Activated CD4-positive, alpha-beta T cell treated with anti-CD3 and anti-CD28 coated beads, Interleukin-2, Interleukin-6, amounts not matched to agents 100 ng/mL and 50 ng/mL, durations not matched to agents 16 hours and 8 hours (primary cell): ENCODE results near the gene NOXA1.
"Not testable (repeated sequence)": the region's sequence is repeated elsewhere in the genome, so short reads cannot be mapped to it uniquely, and the experiment has no call there.

Experiments used
- DNase-seq: peaks from one replicate; pipeline ENCODE4 v3.0.0-alpha.2; 2020

NOXA1 gene

DNA sequence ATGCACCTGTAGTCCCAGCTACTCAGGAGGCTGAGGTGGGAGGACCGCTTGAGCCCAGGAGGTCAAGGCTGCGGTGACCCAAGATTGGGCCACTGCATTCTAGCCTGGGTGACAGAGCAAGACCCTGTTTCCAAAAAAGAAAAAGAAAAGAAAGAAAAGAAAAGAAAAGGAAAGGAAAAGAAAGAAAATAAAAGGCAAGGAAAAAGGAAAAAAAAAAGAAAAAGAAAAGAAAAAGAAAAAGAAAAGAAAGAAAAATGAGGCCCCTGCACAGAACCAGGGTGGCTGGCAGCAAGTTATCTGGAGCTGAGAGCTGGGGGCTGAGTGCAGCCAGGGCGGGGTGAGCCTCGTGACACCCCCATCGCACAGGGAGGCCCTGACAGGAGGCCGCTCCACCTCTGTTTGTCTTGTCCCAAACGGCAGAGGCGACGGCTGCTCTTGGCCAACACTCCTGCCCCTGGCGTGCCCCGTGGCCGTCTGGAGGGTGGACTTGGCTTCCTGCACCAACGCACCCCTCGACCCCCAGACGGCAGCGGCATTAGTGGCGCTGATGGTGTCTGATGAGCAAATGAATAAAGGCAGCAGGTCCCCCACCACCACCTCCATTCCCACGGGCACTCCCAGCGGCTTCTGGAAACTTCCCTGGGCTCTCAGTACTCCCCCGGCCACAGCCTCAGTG is 17.0 kb upstream of the NOXA1 start:
- no peak for DNase-seq

DNA sequence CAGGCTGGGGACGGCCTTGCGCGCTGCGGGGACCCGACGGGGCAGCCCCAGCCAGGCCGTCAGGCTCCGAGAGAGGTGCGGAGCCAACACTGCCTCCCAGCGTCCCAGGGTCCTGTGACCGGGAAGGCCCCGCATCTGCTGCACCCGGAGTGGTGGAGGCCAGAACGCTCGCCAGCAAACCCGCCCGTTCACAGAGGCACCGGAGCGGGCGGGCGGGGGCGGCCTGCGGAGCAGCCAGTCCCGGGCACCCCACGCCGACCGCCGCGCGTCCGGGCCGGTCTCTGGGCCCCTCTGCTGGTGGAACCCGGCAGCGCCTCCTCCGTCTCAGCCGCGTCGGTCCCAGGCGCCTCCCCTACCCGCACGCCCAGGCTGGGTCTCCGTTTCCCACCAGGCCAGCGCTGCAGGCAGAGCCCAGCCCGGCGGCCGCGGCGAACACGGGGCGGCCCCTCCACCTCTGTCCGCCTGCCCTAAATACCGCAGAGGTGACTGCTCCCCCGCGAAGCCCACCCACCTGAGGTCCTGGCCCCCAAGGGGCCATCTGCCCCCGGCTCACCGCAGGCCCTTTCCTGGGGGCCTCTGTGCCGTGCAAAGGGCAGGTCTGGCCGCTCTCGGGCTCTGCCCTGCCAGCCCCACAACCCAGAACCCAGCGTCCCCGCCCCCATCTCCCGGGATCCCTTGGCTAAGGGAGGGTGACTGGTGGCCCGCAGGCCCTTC is 16.2 kb upstream of the NOXA1 start:
- peak; percentile 63 for DNase-seq

DNA sequence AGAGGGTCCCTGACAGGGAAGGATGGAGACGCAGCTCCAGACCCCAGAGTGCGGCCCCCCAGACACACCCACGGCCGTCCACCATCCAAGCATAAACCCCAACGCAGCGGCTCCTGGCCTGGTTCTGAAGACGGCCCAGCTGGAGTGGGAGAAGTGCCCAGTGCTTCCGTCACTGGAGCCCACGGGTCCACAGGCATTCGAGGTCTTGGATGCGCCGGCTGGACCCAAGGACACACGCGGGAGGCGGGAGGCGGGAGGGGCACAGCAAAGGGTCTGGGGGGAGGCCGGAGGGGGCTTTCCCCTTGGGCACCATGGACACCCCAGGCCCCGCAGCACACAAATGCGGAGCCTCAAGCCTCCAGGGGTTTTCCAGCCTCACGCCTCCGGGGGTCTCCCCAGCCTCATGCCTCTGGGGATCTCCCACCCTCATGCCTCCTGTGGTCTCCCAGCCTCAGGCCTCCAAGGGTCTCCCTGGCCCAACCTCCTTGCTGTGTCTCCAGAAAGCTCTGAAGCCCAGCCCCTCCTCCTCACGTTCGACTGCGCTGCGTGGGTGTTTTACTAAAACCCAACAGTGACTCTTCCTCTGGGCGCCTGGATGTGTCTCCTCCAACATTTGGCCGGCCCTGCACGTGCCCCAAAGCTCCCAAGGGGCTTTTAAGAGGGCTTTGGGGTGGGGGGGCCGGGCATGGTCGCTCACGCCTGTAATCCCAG is 15.4 kb upstream of the NOXA1 start:
- no peak for DNase-seq

DNA sequence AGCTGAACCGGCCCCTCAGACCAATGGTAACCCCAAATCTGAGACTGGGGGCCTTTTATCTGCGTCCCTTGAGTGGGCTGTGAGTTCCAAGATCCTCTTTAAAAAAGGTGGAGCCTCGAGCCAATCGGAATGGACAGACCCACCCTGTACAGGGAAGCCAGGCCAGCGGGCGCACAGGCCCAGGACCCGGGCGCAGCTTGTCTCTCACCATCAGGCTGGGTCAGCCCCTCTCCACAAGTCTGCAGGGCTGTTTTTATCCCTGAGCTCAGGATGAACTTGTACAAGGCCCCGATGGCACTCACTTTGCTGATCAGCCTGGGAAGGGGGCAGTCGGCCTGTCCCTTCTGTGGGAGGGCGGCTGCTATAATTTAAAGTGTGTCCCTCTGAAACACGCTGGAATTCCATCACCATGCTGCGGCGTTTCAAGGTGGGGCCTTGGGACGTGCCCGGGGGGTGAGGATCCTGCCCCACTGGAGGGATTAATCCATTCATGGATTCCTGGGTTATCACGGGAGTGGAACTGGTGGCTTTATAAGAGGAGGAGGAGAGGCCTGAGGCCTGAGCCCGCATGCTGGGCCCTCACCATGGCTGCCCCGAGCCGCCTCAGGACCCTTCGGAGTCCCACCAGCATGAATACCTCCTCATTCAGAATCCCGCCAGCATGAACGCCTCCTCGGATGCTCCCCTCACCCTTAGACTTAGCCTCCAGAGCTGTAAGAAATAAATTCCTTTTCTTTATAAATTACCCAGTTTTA is 14.4 kb upstream of the NOXA1 start:
- no peak for DNase-seq

DNA sequence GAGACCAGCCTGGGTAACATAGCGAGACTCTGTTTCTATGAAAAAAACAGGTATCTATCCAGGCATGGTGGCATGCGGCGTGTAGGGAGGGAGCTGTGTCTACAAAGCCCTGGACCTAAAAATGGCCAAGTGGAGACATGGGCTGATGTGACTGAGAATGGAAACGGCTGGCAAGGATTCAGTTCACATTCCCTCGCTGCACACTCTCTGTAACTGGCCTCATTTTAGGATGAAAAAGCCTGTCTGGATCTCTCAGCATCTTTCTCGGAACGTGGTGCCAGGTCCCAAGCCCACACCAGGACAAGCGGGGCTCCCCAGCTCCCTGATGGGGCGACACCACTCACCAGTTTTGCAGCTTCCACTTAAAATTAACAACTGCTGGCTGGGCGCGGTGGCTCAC is 13.7 kb upstream of the NOXA1 start:
- DNase-seq, result no peak

DNA sequence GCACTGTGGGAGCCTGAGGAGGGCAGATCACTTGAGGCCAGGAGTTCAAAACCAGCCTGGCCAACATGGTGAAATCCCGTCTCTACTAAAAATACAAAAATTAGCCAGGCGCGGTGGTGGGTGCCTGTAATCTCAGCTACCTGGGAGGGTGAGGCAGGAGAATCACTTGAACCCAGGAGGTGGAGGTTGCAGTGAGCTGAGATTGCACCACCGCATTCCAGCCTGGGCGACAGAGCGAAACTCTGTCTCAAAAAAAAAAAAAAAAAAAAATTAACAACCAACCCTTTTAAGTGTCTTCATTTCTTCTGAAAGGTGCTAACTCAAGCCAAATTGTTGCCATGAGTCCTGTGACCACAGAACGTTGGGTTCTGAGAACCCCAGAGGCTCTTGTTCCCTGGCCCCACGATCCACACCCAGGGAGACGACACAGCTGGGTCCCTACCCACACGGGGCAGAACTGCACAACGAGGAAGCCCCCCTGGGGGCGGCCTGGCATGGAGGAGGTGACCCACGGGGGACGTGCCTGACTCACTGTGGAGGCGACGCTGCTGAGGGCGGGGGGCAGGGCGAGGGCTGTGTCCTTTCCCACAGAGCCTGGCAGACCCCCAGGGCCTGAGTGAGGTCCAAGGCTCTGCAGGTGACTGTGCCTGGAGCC is 12.8 kb upstream of the NOXA1 start:
- DNase-seq, result not testable (repeated sequence)

DNA sequence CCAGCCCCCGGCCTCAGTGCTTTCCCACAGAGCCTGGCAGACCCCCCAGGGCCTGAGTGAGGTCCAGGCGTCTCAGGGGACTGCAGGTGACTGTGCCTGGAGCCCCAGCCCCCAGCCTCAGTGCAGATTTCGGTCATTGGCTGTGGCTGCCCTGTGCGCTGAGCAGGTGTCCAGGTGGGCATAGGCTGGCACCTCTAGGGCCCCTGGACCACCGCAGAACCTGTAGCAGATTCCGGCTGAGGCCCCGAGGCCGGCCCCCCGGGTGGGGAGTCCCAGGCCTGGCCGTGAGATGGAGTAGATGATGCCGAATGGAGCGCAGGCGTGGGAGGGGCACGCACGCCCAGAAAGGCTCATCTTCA is 12.3 kb upstream of the NOXA1 start:
- no peak for DNase-seq

DNA sequence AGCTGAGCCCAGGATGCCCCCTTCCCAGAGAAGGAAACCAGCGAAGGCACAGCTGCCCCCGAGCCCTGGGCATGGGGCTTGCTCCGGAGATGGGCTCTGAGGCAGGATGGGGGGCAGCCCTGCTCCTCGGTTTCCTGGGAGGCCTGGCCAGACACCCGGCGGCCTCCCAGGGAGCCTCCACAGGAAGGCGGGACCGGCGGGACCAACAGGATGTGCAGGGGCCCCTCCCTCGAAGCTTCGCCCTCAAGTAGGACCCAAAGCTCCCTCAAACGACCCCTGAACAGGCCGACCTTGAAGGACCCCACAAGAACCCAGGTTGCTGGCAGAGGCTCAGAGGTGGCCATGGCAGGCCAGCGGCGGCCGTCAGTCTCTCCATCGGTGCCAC is 11.9 kb upstream of the NOXA1 start:
- no peak for DNase-seq

DNA sequence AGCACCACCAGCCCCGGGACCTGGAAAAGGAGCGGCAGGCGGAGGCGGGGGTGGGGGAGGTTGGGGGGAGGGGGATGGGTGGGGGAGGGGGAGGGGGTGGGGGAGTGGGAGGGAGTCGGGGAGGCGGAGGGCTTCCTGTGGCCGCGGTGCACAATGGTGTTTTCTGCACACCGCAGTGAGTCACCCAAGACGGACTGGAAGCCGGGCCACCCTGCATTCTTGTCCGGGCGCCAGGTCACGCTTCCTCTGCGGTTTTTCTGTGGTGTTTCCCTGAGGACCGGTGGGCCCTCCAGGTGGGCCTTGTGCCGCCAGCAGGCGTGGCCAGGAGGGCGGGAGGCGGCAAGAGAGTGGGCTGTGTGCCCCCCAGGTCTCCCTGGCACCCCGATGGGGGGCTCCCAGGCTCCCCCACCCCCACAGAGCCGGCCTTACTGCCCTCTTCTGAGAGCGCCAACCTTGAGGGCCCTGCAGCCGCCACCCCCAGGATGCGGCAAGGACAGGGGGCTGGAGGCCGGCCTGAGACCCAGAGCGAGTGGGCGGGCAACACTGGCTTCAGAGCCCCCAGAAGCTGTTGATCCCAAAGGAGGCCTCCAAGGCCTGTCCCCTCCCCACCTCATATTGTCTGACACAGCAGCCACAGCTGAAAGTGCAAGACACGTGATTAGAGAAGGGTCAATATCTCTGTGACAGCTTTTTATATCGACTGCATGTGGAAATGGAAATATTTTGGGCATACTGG is 11.4 kb upstream of the NOXA1 start:
- peak; percentile 69 for DNase-seq

DNA sequence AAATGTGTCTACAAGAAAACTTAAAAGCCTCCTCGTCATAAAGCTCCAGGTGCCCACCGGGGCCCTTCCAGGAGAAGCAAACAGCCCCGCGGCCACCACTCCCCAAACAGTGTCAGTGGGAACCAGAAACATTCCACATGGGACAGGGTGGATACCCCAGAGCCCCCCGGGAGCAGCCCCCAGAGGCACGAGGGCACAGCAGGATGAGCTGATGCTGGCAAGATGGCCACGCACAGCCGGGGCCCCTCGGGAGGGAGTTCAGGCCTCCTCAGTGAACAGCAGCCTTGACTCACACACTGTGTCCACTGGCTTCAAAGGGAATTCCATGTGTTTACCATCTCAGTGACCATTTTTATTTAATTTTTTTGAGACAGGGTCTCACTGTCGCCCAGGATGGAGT is 10.8 kb upstream of the NOXA1 start:
- no peak for DNase-seq

DNA sequence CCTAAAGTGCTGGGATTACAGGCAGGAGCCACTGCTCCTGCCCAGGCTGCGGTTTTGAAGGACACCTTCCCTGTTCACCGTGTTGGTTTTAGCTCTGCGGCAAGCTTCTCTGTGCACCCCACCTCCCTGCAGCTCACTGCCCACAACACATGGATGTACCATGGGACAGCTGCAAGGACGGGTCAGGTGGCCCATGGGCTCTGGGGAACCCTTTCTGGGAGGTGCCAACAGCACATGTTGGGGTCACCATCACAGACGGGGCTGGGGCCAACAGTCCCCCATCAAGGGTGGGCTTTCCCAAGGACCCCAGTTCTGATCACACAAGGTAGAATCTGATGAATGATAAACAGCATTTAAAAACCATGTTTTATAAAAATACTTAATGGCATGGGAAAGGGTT is 7.7 kb upstream of the NOXA1 start:
- no peak for DNase-seq

DNA sequence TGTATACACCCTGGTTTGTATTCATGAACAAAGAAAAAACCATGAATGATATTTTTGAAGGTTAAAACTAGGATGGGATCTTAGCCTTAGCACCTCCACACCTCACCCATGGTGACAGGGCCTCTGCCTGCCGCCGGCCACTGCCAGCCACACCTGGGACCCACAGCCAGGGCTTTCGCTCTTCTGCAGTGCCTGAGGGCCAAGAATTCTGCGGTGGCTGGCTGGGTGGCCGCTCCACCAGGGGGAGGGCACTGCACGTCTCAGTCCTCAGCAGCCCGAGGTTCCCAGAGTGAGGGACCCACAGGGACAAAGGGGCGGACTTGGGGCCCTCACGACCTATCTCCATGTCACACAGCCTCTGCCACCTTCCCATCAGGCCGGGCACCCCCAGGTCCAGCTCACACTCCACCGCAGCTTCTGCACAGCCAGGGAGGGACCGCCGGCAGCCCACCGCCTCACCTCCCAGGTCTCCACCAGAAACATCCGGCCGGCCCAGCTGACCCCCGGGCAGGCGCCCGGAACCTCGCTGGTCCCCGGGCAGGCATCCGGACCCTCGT is 7.1 kb upstream of the NOXA1 start:
- no peak for DNase-seq

DNA sequence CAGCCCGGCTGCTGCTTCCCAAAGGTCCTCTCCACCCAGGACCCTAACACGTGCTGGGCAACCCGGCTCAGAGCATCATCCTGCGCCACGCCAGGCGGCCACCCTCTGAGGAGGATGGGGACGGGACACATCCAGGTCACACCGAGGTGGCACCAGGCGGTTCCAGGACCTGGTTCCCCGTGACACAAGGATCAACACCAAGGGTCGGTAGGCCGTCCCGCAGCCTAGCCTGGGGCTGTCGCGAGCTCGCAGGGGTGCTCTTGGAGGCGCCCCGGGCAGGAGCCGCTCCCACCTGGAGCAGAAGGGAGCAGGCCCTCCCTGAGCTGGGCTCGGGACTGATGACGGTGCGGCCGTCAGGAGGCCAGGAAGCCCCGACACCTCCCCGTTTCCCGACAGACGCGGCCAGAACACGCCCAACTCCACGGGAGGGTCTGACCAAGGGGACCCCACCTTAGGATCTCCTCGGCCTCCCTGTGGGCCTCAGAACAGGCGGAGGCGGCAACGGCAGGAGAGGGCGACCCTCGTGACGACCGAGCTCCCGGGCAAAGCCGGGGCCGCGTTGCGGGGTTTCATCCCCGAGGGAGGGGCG is 6.5 kb upstream of the NOXA1 start:
- no peak for DNase-seq

DNA sequence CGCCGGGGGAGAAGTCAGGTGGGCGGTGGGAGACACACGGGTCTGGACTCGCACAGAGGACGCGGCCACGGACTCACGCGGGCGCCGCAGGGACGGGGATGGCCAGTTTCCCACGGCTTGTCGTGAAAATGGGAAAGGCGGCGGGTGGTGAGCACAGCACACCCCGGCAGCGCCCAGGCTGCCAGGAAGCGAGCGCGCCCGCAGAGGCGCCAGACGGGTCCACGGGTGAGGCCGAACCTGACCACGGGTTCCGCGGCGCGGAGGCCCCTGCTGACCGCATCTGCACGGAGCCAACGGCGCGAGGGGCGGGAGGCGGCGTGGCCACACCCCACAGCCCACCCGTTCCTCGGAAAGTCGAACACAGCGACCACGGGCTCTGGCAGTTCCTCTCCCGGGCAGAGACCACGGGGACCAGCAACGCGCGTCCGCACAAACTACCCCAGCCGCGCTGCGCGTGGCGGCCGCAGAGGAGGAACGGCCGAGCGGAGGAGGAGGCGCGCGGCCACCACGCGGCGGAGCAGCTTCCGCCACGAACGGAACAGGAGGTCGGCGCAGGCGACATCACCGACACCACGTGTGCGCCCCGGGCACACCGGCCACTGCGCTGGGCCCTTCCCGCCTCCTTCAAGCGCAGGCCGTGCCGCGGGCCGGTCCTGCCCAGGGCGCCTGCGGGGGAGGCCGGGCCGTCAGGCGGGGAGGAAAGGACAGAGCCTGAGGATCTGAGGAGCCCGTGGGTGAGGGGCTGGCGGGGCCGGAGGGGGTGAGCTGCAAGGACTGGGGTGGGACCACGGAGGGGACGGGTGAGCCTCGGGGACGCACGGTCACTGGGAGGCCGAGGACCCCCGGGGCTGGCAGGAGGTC is 5.8 kb upstream of the NOXA1 start:
- peak; percentile 15 for DNase-seq

DNA sequence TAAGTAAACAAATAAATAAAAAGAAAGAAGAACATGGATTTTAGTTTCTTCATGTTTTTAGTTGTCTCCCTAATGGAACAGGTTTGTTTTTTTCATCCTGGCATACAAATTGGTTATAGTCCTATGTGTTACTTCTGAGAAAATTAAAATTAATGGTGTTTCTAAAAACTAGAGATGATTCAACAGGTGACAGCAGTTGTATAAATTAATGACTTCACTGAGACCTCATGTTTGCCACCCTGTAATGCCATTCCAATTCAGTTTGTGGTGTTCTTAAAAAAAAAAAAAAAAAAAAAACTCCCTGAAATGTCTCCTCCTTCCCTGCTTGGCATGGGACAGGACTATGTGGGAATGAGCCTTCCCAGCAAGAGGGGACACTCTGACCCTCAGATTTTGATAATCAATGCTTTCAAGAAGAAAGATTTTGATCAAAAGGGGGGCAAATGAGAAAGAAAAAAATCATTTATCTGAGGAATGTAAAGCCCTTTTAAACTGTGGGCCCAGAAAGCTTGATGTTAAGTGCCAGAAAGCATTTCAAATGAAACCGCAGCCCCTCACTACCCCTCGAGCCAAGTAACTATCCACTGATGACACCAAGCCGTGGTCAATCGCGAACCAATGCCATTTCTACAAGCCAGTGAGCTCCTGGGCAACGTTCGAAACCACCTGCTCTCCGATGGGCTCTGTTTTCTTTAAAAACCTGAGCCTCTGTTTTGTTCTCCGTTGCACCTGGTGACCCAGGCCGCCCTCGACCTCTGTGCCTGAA is 1.2 kb upstream of the NOXA1 start:
- DNase-seq, result no peak

DNA sequence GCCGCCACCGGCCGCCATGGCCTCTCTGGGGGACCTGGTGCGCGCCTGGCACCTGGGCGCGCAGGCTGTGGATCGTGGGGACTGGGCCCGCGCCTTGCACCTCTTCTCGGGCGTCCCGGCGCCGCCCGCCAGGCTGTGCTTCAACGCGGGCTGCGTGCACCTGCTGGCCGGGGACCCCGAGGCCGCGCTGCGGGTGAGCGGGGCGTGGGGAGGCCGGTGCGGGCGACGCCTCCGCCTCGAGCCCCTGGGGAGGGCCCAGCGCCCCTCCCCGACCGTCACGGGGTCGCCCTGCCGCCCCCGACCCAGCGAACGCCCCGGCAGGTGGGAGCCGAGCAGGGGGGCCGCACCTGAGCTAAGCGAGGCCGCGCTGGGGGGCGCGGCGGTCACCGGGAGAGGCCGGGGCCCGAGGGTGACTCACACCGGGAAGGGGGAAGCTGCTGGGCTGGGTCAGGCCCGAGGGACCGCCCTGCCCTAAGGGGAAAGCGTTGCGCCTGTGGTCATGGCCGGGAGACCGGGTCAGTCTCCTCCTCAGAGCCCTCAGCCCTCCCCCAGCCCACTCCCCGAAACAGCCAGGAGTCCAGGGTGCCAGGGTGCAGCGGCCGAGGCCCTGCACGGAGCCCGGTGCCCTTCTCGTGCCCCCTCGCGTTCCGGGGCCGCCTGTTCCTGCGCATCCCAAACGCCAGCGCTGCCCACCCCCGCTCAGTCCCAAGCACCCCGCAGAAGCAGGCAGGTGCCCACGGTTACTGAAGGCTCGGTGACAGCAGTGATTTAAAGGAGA is 510 bp downstream of the NOXA1 start:
- DNase-seq, result no peak

DNA sequence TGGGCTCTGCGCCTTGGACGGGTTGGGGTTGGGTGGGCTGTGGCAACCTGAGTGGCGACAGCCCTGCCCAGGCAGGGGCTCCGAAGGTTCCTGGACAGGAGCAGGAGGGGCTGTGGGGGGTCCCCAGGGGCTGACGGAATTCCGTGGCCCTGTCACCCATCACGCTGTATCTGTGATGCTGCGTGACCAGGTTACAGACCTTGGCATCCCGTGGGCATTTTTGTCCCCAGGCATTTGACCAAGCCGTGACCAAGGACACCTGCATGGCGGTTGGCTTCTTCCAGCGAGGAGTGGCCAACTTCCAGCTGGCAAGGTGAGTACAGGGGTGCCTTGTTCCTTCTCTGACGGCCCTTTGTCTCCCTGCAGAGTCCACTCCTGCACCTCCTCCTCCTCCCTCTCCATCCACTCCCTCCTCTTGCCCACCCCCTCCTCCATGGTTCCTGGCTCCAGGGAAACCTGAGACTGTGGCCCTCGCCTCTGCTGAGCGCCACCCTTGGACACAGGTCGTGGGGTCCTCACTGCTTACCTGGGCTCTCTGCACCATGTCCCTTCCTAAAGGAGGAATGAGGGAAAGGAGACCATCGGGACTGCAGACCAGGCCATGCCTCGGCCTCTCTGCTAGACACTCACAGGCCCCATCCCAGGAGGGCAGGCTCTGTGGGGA is 3.0 kb downstream of the NOXA1 start:
- no peak for DNase-seq
